ENCODE results near the gene INSL3. TPM values are rescaled to one million over a fixed set of nuclear protein-coding genes. Genes with fewer than 3 reads are reported as not detected.

Gene INSL3
- total RNA-seq, 1 donor from 2014 or later: not detected

DNA sequence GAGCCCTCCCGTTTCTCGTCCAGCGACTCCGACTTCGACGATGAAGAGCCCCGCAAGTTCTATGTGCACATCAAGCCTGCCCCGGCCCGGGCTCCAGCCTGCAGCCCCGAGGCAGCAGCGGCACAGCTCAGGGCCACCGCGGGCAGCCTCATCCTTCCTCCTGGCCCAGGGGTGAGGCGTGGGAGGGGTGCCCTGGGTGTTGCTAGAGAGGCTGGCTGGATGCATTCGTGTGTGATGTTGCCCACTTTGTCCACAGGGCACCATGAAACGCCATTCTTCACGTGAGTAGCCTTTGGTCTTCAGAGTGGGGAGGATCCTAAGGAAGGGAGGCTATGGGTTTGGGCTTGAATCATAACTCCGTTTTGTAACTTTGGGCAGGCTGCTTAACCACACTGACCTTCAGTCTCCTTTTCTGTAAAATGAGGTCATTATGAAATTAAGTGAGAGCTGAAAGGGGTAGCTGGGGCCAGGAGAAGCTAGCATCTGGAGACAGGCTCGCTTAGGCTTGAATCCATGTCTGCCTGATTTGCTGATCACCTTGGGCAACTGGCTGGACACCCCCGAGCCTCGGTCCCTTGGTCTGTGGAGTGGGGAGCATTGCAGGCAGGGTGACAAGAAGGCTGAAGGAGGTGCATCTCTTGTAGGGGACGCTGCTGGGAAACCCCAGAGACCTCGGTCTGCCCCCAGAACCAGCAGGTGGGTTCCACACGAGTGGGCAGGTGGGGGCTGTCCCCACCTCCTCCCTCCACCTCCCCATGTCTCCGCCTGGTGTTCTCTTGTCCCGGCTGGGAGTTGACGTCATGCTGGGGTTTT lies 45.1 kb downstream of the INSL3 start:
- peaks cover 27% of the 10 kb centered on the region for H3K27me3 Mint-ChIP-seq (ENCODE audit: low read depth, unreplicated experiment)
- Histone ChIP-seq H3K9ac (ENCODE audit: low read length) (no peak overlapping the region), H4K20me1 (ENCODE audit: insufficient read depth, low read length) (no peaks in the 10 kb centered on the region), H3K27me3 (ENCODE audit: insufficient read depth, low read length) (no peaks in the 10 kb centered on the region), H3K27ac (ENCODE audit: low read depth, low read length) (no peak overlapping the region), H3K9me3 (ENCODE audit: insufficient read depth, low read depth, low read length) (no peaks in the 10 kb centered on the region), H3K79me2 (ENCODE audit: insufficient read depth, low read length) (no peaks in the 10 kb centered on the region), H3K4me1 (ENCODE audit: insufficient read depth, low read length) (no peaks in the 10 kb centered on the region), H3K4me2 (ENCODE audit: low read length) (no peak overlapping the region), H3K36me3 (ENCODE audit: insufficient read depth, low read length) (no peaks in the 10 kb centered on the region), H3K4me3 (ENCODE audit: insufficient read depth, low read depth, low read length) (no peak overlapping the region), H2AFZ (ENCODE audit: low read depth, low read length) (no peak overlapping the region)
- H3K27ac Mint-ChIP-seq (ENCODE audit: unreplicated experiment): no peak overlapping the region
- H3K9me3 Mint-ChIP-seq (ENCODE audit: unreplicated experiment): no peaks in the 10 kb centered on the region
- no peak for FAIRE-seq
- no peak overlapping the region for H3K4me3 Mint-ChIP-seq (ENCODE audit: unreplicated experiment)
- H3K4me1 Mint-ChIP-seq (ENCODE audit: low read depth, unreplicated experiment): no peaks in the 10 kb centered on the region
- no peak for DNase-seq (ENCODE audit: low read depth)
- no peaks in the 10 kb centered on the region for H3K36me3 Mint-ChIP-seq (ENCODE audit: low read depth, unreplicated experiment)
- TF ChIP-seq CTCF (IDR thresholded peaks at IDR 0.05; ENCODE audit: insufficient read depth, low read depth, low read length): no peak
- TF ChIP-seq EZH2 (IDR thresholded peaks at IDR 0.05; ENCODE audit: insufficient read depth, low read length): no peak

DNA sequence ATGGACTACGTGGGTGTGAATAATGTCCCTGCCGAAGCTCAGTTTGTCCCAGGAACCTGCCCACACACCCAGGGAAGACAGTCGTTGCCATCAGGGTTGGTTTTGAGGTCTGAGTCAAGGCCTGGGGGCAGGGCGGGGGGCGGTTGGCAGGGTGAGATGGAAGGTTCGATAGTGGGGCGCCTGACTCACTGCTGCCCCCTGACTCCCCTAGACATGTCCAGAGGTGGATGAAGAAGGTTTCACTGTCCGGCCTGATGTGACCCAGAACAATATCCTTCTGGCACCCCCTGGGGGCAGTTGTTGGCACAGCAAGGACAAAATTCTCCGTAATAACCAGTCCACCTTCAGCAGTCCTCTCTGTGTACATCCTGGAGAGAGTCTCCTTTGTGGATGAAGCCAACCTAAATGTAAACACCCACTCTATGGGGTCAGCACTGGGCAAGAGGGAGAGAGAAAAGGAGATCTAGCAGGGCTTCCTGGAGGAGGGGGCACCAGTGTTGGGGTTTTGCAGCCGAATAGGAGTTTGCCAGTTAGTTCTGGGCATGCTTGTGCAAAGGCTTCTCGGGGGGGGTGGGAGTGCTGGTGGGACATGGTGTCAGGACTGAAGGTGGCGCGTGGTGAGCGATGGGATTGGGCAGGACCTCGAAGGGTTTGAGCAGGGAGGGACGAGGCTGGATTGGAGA lies 45.9 kb downstream of the INSL3 start:
- H4K20me1 ChIP-seq (ENCODE audit: insufficient read depth, low read length): no peaks in the 10 kb centered on the region
- H3K27me3 ChIP-seq (ENCODE audit: insufficient read depth, low read length): no peaks in the 10 kb centered on the region
- Mint-ChIP-seq H3K4me1 (ENCODE audit: low read depth, unreplicated experiment) (no peaks in the 10 kb centered on the region), H3K9me3 (ENCODE audit: unreplicated experiment) (no peaks in the 10 kb centered on the region), H3K4me3 (ENCODE audit: unreplicated experiment) (no peak overlapping the region), H3K27me3 (ENCODE audit: low read depth, unreplicated experiment) (peaks cover 27% of the 10 kb centered on the region), H3K27ac (ENCODE audit: unreplicated experiment) (no peak overlapping the region), H3K36me3 (ENCODE audit: low read depth, unreplicated experiment) (no peaks in the 10 kb centered on the region)
- no peak overlapping the region for H3K4me2 ChIP-seq (ENCODE audit: low read length)
- no peak overlapping the region for H3K9ac ChIP-seq (ENCODE audit: low read length)
- no peak for DNase-seq (ENCODE audit: low read depth)
- no peak overlapping the region for H3K27ac ChIP-seq (ENCODE audit: low read depth, low read length)
- H3K4me3 ChIP-seq (ENCODE audit: insufficient read depth, low read depth, low read length): no peak overlapping the region
- no peak for FAIRE-seq
- H3K4me1 ChIP-seq (ENCODE audit: insufficient read depth, low read length): no peaks in the 10 kb centered on the region
- H3K36me3 ChIP-seq (ENCODE audit: insufficient read depth, low read length): no peaks in the 10 kb centered on the region
- H3K9me3 ChIP-seq (ENCODE audit: insufficient read depth, low read depth, low read length): no peaks in the 10 kb centered on the region
- TF ChIP-seq EZH2 (IDR thresholded peaks at IDR 0.05; ENCODE audit: insufficient read depth, low read length) (no peak), CTCF (IDR thresholded peaks at IDR 0.05; ENCODE audit: insufficient read depth, low read depth, low read length) (peak; percentile 49)
- no peak overlapping the region for H2AFZ ChIP-seq (ENCODE audit: low read depth, low read length)
- no peaks in the 10 kb centered on the region for H3K79me2 ChIP-seq (ENCODE audit: insufficient read depth, low read length)

GRCh38 chr19:17772172-17772571 lies 49.1 kb downstream of the INSL3 start:
- no peak overlapping the region for H3K4me3 ChIP-seq (ENCODE audit: insufficient read depth, low read depth, low read length)
- no peaks in the 10 kb centered on the region for H3K4me1 ChIP-seq (ENCODE audit: insufficient read depth, low read length)
- no peak overlapping the region for H3K9ac ChIP-seq (ENCODE audit: low read length)
- no peak overlapping the region for H2AFZ ChIP-seq (ENCODE audit: low read depth, low read length)
- Mint-ChIP-seq H3K4me3 (ENCODE audit: unreplicated experiment) (peak overlapping the region; percentile 54), H3K36me3 (ENCODE audit: low read depth, unreplicated experiment) (no peaks in the 10 kb centered on the region), H3K4me1 (ENCODE audit: low read depth, unreplicated experiment) (no peaks in the 10 kb centered on the region), H3K9me3 (ENCODE audit: unreplicated experiment) (no peaks in the 10 kb centered on the region), H3K27me3 (ENCODE audit: low read depth, unreplicated experiment) (peaks cover 21% of the 10 kb centered on the region), H3K27ac (ENCODE audit: unreplicated experiment) (no peak overlapping the region)
- no peaks in the 10 kb centered on the region for H3K79me2 ChIP-seq (ENCODE audit: insufficient read depth, low read length)
- FAIRE-seq (no peak), DNase-seq (ENCODE audit: low read depth) (no peak)
- TF ChIP-seq CTCF (IDR thresholded peaks at IDR 0.05; ENCODE audit: insufficient read depth, low read depth, low read length) (no peak), EZH2 (IDR thresholded peaks at IDR 0.05; ENCODE audit: insufficient read depth, low read length) (no peak)
- no peaks in the 10 kb centered on the region for H3K36me3 ChIP-seq (ENCODE audit: insufficient read depth, low read length)
- no peak overlapping the region for H3K27ac ChIP-seq (ENCODE audit: low read depth, low read length)
- no peaks in the 10 kb centered on the region for H4K20me1 ChIP-seq (ENCODE audit: insufficient read depth, low read length)
- H3K4me2 ChIP-seq (ENCODE audit: low read length): no peak overlapping the region
- no peaks in the 10 kb centered on the region for H3K9me3 ChIP-seq (ENCODE audit: insufficient read depth, low read depth, low read length)
- H3K27me3 ChIP-seq (ENCODE audit: insufficient read depth, low read length): no peaks in the 10 kb centered on the region

All from astrocyte (in vitro differentiated cells and primary cell).